B cell (primary cell): ENCODE data around the gene TRA2A. TPM values are rescaled to one million over a fixed set of nuclear protein-coding genes. Genes with fewer than 3 reads are reported as not detected.
A peak's percentile ranks its signal among the peaks of the same experiment; 100 is the strongest.

ENCODE experiments used
- ATAC-seq: fragments of 200-7000 bp; cut with Tn5 transposase; one replicate; pipeline ENCODE4 v1.10.0; 2021; ENCODE audit warnings: low read depth, mild to moderate bottlenecking, moderate number of reproducible peaks, moderate library complexity
- CTCF ChIA-PET: fragments of 350-600 bp; sonication (Branson Sonifier 250); formaldehyde crosslinking; loops from one replicate; lab custom pipeline; 2021; ENCODE audit warnings: antibody characterized with exemption, inconsistent platforms; lab: Charles Lee
- POLR2A ChIA-PET: fragments of 350-600 bp; sonication (Branson Sonifier 250); formaldehyde crosslinking; loops from one replicate; lab custom pipeline; 2021; ENCODE audit warnings: antibody characterized with exemption; lab: Charles Lee
- DNase-seq: peaks from one replicate; pipeline ENCODE4 v3.0.0; 2013
- H2AFZ ChIP-seq: 2 replicates; pipeline ENCODE4 v1.6.1; 2012; ENCODE audit warnings: mild to moderate bottlenecking, low read depth, low read length; ENCODE audit not compliant: insufficient read depth, poor library complexity, severe bottlenecking
- H3K27ac ChIP-seq, 2 donors: 1 replicate in 1 of 2; 2 replicates in 1 of 2; pipeline ENCODE4 v1.5.1; 2012 to 2013; ENCODE audit warnings: low read length in 2 of 2, mild to moderate bottlenecking in 2 of 2, moderate library complexity in 1 of 2
- H3K27me3 ChIP-seq, 4 experiments: fragments of 200-600 bp in 1 of 4; sonication (generic) in 1 of 4; replicated peaks in 1 of 4; 1 replicate in 2 of 4; 2 replicates in 2 of 4; pipeline versions ENCODE4 v1.6.1 to v1.7.0; 2013 to 2016; ENCODE audit warnings: low read length in 3 of 4, mild to moderate bottlenecking in 2 of 4, mixed read lengths in 1 of 4, moderate library complexity in 1 of 4; ENCODE audit not compliant: insufficient read depth in 4 of 4, control insufficient read depth in 3 of 4; ENCODE audit errors: control extremely low read depth in 1 of 4
- H3K36me3 ChIP-seq, 2 experiments: replicated peaks in 1 of 2; 1 replicate in 1 of 2; 2 replicates in 1 of 2; pipeline versions ENCODE4 v1.6.1 to v1.7.1; 2013; ENCODE audit warnings: low read length in 1 of 2; ENCODE audit not compliant: insufficient read depth in 2 of 2, control insufficient read depth in 1 of 2; ENCODE audit errors: control extremely low read depth in 1 of 2, extremely low read depth in 1 of 2
- H3K4me1 ChIP-seq, 2 donors: fragments of 200-600 bp in 1 of 2; sonication (generic) in 1 of 2; 1 replicate in 1 of 2; 2 replicates in 1 of 2; pipeline versions ENCODE4 v1.5.1 to v1.6.1; 2013 to 2017; ENCODE audit warnings: low read length in 2 of 2; ENCODE audit not compliant: control insufficient read depth in 2 of 2, insufficient read depth in 2 of 2
- H3K4me2 ChIP-seq: replicated peaks from 2 replicates; pipeline ENCODE3; 2012; ENCODE audit warnings: mild to moderate bottlenecking, low read depth, low read length; ENCODE audit not compliant: poor library complexity, severe bottlenecking
- H3K4me3 ChIP-seq, 5 experiments: fragments of 200-600 bp in 1 of 5; sonication (generic) in 1 of 5; 1 replicate in 3 of 5; 2 replicates in 2 of 5; pipeline versions ENCODE4 v1.5.1 to v1.7.0; 2011 to 2016; ENCODE audit warnings: low read length in 4 of 5, mild to moderate bottlenecking in 4 of 5, low read depth in 2 of 5, control low read depth in 1 of 5, moderate library complexity in 1 of 5; ENCODE audit not compliant: insufficient read depth in 1 of 5; ENCODE audit errors: control extremely low read depth in 1 of 5, extremely low read depth in 1 of 5
- H3K79me2 ChIP-seq: fragments of 200-600 bp; sonication (generic); one replicate; pipeline ENCODE4 v1.6.0; 2016; ENCODE audit warnings: low read length; ENCODE audit not compliant: control insufficient read depth, insufficient read depth
- H3K9ac ChIP-seq: fragments of 200-600 bp; sonication (generic); 2 replicates; pipeline ENCODE4 v1.6.1; 2017; ENCODE audit warnings: mild to moderate bottlenecking, low read length, moderate library complexity
- H3K9me3 ChIP-seq, 3 donors: one replicate each; pipeline versions ENCODE4 v1.6.1 to v1.7.1; 2013; ENCODE audit warnings: low read length in 2 of 3; ENCODE audit not compliant: control insufficient read depth in 2 of 3, insufficient read depth in 1 of 3; ENCODE audit errors: control extremely low read depth in 1 of 3
- H4K20me1 ChIP-seq: 2 replicates; pipeline ENCODE4 v1.6.0; 2012; ENCODE audit warnings: mild to moderate bottlenecking, low read length; ENCODE audit not compliant: insufficient read depth, control insufficient read depth, poor library complexity, severe bottlenecking
- H3K27ac Mint-ChIP-seq: one replicate; pipeline ENCODE4 v1.8.0; 2021; ENCODE audit warnings: mixed read lengths
- H3K27me3 Mint-ChIP-seq: one replicate; pipeline ENCODE4 v1.8.0; 2021; ENCODE audit warnings: mixed read lengths
- H3K4me1 Mint-ChIP-seq: one replicate; pipeline ENCODE4 v1.8.0; 2021; ENCODE audit warnings: mixed read lengths
- H3K4me3 Mint-ChIP-seq: one replicate; pipeline ENCODE4 v1.8.0; 2021; ENCODE audit warnings: mixed read lengths
- H3K9me3 Mint-ChIP-seq: one replicate; pipeline ENCODE4 v1.8.0; 2022; ENCODE audit warnings: mixed read lengths; ENCODE audit not compliant: insufficient read depth
- EZH2 ChIP-seq: IDR thresholded peaks from 2 replicates; pipeline ENCODE4 v1.6.1; 2012; ENCODE audit warnings: borderline replicate concordance, low read depth, mild to moderate bottlenecking, moderate library complexity, low read length; ENCODE audit not compliant: insufficient read depth, poor library complexity, severe bottlenecking
- WGBS: methylation state at CpG from one replicate; pipeline ENCODE4 v1.1.5; 2013; ENCODE audit warnings: missing lambda C conversion rate; ENCODE audit not compliant: insufficient coverage; 5-methylcytosine and 5-hydroxymethylcytosine counted together
- intact Hi-C: fragments of 100-400 bp; cut with micrococcal nuclease; formaldehyde crosslinking; loops from one replicate; pipeline ENCODE4 v1.10.0; 2022
- polyA minus RNA-seq: library from RNA; depleted of rRNA, polyadenylated mRNA; stranded (reverse); fragments of >200 nt; gene quantifications from 2 replicates; pipeline ENCODE4 v1.2.3, GENCODE V29; 2012
- polyA plus RNA-seq: library from polyadenylated mRNA; depleted of rRNA; stranded (reverse); fragments of >200 nt; gene quantifications from 2 replicates; pipeline ENCODE4 v1.2.3, GENCODE V29; 2012
- total RNA-seq, 2 donors: library from RNA; stranded (reverse); fragments of 120-200 nt in 1 of 2; gene quantifications; 1 replicate in 1 of 2; 2 replicates in 1 of 2; pipeline versions ENCODE4 v1.2.3 to v1.2.4, GENCODE V29; 2013 to 2022
- TF ChIP-seq, protein P1 (sequence below): fragments of 200-600 bp; IDR thresholded peaks from one replicate; pipeline ENCODE4 v1.8.0; 2022; ENCODE audit warnings: antibody characterized with exemption, mild to moderate bottlenecking

TRA2A gene
- 173 and 184 TPM in 2 replicates for total RNA-seq
- total RNA-seq (2013): 62.1 TPM
- polyA plus RNA-seq: 107 and 236 TPM in 2 replicates
- 36.9 and 73.8 TPM in 2 replicates for polyA minus RNA-seq

DNA sequence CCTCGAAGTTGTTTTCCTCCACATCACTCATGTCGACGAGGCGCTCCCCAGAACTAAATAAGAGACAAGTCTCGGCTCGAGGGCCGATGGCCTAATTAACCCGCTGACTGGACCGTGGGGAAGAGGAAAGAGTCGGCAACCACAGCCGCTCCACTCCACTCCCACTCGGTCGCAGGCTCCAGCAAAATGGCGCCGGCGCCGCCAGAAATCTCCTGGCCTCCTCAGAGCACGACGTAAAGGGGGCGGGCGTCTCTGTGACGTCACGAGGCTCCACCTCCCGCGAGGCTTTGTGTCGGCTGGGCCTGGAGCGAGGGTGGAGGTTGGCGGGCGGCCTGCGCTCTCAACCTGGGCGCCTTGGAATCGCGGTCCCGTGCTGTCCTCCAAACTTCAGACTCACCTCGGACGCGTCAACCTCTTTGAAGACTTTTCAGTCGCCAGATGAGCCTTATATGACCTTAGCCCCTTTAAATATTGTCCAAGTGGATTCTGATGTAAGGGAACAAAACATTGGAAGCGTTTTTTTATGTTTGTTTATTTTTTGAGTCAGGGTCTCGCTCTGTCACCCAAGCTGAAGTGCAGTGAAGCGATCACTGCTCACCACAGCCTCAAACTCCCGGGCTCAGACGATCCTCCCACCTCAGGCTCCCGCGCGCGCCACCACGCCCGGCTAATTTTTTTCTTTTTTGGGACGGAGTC is at the start of gene TRA2A:
Gene TRA2A (minus strand): TSS at position 188 of the 696 bp plus-strand sequence. CDS start 157 bp downstream, at position 31.
- H3K9ac ChIP-seq: peak within 1 kb of the TSS; percentile 99
- DNase-seq: peak; percentile 97
- H2AFZ ChIP-seq: peak within 1 kb of the TSS; percentile 73
- TF ChIP-seq, protein P1, sequence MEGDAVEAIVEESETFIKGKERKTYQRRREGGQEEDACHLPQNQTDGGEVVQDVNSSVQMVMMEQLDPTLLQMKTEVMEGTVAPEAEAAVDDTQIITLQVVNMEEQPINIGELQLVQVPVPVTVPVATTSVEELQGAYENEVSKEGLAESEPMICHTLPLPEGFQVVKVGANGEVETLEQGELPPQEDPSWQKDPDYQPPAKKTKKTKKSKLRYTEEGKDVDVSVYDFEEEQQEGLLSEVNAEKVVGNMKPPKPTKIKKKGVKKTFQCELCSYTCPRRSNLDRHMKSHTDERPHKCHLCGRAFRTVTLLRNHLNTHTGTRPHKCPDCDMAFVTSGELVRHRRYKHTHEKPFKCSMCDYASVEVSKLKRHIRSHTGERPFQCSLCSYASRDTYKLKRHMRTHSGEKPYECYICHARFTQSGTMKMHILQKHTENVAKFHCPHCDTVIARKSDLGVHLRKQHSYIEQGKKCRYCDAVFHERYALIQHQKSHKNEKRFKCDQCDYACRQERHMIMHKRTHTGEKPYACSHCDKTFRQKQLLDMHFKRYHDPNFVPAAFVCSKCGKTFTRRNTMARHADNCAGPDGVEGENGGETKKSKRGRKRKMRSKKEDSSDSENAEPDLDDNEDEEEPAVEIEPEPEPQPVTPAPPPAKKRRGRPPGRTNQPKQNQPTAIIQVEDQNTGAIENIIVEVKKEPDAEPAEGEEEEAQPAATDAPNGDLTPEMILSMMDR: no peak
- TF ChIP-seq EZH2: no peak
- ChIA-PET CTCF (interaction anchor here (1.9 kb wide), 1 partner anchor 15 kb away, joined by 9 read pairs; no protein-coding TSS in a partner anchor), POLR2A (interaction anchor here (0.6 to 1.3 kb wide), 3 partner anchors 8 to 62 kb away, joined by 3 to 8 read pairs (median 3); partner anchors contain the start of gene IGF2BP3)
- under 1% methylated on average over 38 of the region's 50 CpGs for WGBS
- H3K79me2 ChIP-seq: peaks cover 63% of the 10 kb centered on the region
- Mint-ChIP-seq H3K27me3 (no peaks in the 10 kb centered on the region), H3K9me3 (no peaks in the 10 kb centered on the region), H3K27ac (peak within 1 kb of the TSS; percentile 99), H3K4me3 (peak within 1 kb of the TSS; percentile 99), H3K4me1 (peaks cover 44% of the 10 kb centered on the region)
- H4K20me1 ChIP-seq: peaks cover 33% of the 10 kb centered on the region
- peak within 1 kb of the TSS; percentile 80 to 100 (median 100) for H3K4me3 ChIP-seq
- H3K9me3 ChIP-seq: no peaks in the 10 kb centered on the region
- intact Hi-C loops: loop anchor here (1.0 to 10.0 kb wide), 11 partner anchors 15 to 1593 kb away; partner anchors contain the start of genes CCDC126, CYCS, FAM221A and HYCC1
- H3K27me3 ChIP-seq: no peaks in the 10 kb centered on the region
- ATAC-seq: peak; percentile 90
- H3K4me2 ChIP-seq: peak within 1 kb of the TSS; percentile 91
- H3K27ac ChIP-seq: peak within 1 kb of the TSS; percentile 97 to 99
- H3K36me3 ChIP-seq: no peaks in the 10 kb centered on the region
- H3K4me1 ChIP-seq: peaks cover 29 to 30% of the 10 kb centered on the region in 2 donors
